ENCODE results near the gene SPINT3. TPM values are rescaled to one million over a fixed set of nuclear protein-coding genes. Genes with fewer than 3 reads are reported as not detected.

Gene SPINT3
- total RNA-seq, 1 donor from 2014 or later: not detected

DNA sequence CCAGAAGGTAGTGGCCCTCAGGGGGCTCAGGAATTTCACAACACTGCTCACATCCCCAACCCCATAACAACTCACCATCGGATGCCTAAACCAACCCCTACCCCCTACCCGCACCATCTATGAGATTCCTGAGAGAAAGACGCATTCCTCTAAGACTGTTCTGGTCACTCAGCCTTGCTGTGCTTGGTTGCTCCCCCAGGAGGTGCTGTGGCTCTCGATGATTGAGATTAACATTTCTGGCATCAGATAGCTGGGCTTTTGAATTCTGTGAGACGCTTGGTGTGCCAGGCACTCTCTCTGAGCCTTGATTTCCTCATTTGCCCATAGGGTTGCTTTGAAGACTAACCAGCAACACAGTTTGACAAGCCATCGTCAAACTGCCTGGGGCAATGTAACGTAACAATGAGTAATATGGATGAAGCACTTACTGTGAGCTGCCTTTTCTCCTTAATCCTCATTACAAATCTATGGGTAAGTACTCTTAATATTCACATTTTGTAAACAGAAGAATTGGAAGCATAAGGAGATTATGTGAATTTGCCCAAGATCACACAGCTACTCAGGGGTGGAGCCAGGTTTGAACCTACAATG is 22.9 kb upstream of the SPINT3 start:
- Mint-ChIP-seq H3K27me3 (ENCODE audit: unreplicated experiment) (no peaks in the 10 kb centered on the region), H3K9me3 (ENCODE audit: unreplicated experiment) (no peaks in the 10 kb centered on the region), H3K4me1 (ENCODE audit: unreplicated experiment) (no peaks in the 10 kb centered on the region), H3K36me3 (ENCODE audit: low read depth, unreplicated experiment) (no peaks in the 10 kb centered on the region), H3K4me3 (ENCODE audit: unreplicated experiment) (no peak overlapping the region), H3K27ac (ENCODE audit: unreplicated experiment) (no peak overlapping the region)
- no peak for DNase-seq (ENCODE audit: low spot score)
- TF ChIP-seq, protein P1, sequence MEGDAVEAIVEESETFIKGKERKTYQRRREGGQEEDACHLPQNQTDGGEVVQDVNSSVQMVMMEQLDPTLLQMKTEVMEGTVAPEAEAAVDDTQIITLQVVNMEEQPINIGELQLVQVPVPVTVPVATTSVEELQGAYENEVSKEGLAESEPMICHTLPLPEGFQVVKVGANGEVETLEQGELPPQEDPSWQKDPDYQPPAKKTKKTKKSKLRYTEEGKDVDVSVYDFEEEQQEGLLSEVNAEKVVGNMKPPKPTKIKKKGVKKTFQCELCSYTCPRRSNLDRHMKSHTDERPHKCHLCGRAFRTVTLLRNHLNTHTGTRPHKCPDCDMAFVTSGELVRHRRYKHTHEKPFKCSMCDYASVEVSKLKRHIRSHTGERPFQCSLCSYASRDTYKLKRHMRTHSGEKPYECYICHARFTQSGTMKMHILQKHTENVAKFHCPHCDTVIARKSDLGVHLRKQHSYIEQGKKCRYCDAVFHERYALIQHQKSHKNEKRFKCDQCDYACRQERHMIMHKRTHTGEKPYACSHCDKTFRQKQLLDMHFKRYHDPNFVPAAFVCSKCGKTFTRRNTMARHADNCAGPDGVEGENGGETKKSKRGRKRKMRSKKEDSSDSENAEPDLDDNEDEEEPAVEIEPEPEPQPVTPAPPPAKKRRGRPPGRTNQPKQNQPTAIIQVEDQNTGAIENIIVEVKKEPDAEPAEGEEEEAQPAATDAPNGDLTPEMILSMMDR (IDR thresholded peaks at IDR 0.05; ENCODE audit: unreplicated experiment): no peak

DNA sequence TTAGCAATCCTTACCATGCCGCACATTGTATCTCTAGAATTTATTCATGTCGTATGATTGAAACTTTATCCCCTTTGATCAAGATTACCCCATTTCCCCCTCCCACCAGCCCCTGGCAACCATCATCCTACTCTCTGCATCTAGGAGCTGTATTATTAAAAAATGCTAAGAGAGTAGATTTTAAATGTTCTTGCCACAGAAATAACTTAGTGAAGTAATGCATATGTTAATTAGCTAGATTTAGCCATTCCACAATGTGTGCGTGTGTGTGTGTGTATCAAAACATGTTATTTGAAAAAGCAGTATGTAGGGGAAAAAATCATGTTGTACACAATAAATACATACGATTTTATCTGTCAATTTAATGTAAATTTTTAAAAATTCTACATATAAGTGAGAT is 11.9 kb upstream of the SPINT3 start:
- TF ChIP-seq, protein P1 (IDR thresholded peaks at IDR 0.05; ENCODE audit: unreplicated experiment): no peak
- no peaks in the 10 kb centered on the region for H3K27me3 Mint-ChIP-seq (ENCODE audit: unreplicated experiment)
- H3K4me1 Mint-ChIP-seq (ENCODE audit: unreplicated experiment): no peaks in the 10 kb centered on the region
- no peak overlapping the region for H3K27ac Mint-ChIP-seq (ENCODE audit: unreplicated experiment)
- no peak for DNase-seq (ENCODE audit: low spot score)
- no peaks in the 10 kb centered on the region for H3K9me3 Mint-ChIP-seq (ENCODE audit: unreplicated experiment)
- H3K36me3 Mint-ChIP-seq (ENCODE audit: low read depth, unreplicated experiment): no peaks in the 10 kb centered on the region
- no peak overlapping the region for H3K4me3 Mint-ChIP-seq (ENCODE audit: unreplicated experiment)

DNA sequence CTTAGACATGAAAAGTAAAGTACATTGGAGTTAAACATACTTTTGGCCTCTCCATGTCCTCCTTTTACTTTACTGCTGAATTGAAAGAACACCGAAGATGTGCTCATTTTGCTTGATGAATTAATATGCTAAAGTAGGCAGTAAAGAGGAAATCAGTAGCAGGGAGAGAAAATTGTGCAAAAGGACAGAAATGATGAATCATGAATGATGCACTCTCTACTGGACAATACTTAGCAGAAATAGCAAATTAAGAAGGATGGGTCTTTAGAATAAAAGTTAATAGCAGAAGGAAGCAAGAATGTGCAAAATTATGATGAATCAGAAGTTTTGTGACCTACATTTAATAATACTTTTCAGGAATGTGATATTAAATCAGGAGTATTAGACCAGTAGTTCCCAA is 8.4 kb upstream of the SPINT3 start:
- H3K27ac Mint-ChIP-seq (ENCODE audit: unreplicated experiment): no peak overlapping the region
- no peaks in the 10 kb centered on the region for H3K9me3 Mint-ChIP-seq (ENCODE audit: unreplicated experiment)
- TF ChIP-seq, protein P1 (IDR thresholded peaks at IDR 0.05; ENCODE audit: unreplicated experiment): no peak
- H3K27me3 Mint-ChIP-seq (ENCODE audit: unreplicated experiment): no peaks in the 10 kb centered on the region
- no peak overlapping the region for H3K4me3 Mint-ChIP-seq (ENCODE audit: unreplicated experiment)
- DNase-seq (ENCODE audit: low spot score): no peak
- no peaks in the 10 kb centered on the region for H3K36me3 Mint-ChIP-seq (ENCODE audit: low read depth, unreplicated experiment)
- H3K4me1 Mint-ChIP-seq (ENCODE audit: unreplicated experiment): no peaks in the 10 kb centered on the region

DNA sequence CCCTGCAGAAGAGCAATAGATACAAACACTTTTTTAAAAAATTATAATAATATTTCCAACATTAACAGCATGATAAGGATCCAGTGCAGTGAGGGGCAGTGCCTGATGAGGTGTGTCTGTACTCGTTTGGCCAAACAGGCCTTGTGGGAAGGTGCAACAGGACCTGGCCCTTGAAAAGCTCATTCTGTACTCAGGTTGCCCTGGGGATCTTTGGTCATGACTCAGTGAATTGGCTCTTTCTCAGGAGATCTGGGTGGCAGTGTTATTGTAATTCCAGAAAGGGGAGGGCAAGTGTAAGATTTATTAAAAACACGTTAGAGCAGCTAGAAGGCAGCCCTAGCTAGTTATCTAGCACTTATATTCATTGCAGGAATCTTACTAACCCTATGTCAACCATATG is 2.9 kb upstream of the SPINT3 start:
- Mint-ChIP-seq H3K9me3 (ENCODE audit: unreplicated experiment) (no peaks in the 10 kb centered on the region), H3K27ac (ENCODE audit: unreplicated experiment) (no peak overlapping the region), H3K27me3 (ENCODE audit: unreplicated experiment) (no peaks in the 10 kb centered on the region), H3K4me3 (ENCODE audit: unreplicated experiment) (no peak overlapping the region), H3K36me3 (ENCODE audit: low read depth, unreplicated experiment) (no peaks in the 10 kb centered on the region), H3K4me1 (ENCODE audit: unreplicated experiment) (no peaks in the 10 kb centered on the region)
- TF ChIP-seq, protein P1 (IDR thresholded peaks at IDR 0.05; ENCODE audit: unreplicated experiment): no peak
- no peak for DNase-seq (ENCODE audit: low spot score)

- Mint-ChIP-seq H3K27ac (ENCODE audit: unreplicated experiment) (no peak overlapping the region), H3K4me3 (ENCODE audit: unreplicated experiment) (no peak overlapping the region), H3K36me3 (ENCODE audit: low read depth, unreplicated experiment) (no peaks in the 10 kb centered on the region), H3K9me3 (ENCODE audit: unreplicated experiment) (no peaks in the 10 kb centered on the region), H3K27me3 (ENCODE audit: unreplicated experiment) (no peaks in the 10 kb centered on the region), H3K4me1 (ENCODE audit: unreplicated experiment) (no peaks in the 10 kb centered on the region)
- DNase-seq (ENCODE audit: low spot score): no peak
- TF ChIP-seq, protein P1 (IDR thresholded peaks at IDR 0.05; ENCODE audit: unreplicated experiment): no peak
Measured at GRCh38 chr20:45510242-45510862, 5.1 kb downstream of the SPINT3 start.
